ENCODE results near the gene TBX2. TPM values are rescaled to one million over a fixed set of nuclear protein-coding genes. Genes with fewer than 3 reads are reported as not detected.

TBX2 gene
- total RNA-seq, result 0.29 TPM in 1 of 2 replicates, not detected in the other

DNA sequence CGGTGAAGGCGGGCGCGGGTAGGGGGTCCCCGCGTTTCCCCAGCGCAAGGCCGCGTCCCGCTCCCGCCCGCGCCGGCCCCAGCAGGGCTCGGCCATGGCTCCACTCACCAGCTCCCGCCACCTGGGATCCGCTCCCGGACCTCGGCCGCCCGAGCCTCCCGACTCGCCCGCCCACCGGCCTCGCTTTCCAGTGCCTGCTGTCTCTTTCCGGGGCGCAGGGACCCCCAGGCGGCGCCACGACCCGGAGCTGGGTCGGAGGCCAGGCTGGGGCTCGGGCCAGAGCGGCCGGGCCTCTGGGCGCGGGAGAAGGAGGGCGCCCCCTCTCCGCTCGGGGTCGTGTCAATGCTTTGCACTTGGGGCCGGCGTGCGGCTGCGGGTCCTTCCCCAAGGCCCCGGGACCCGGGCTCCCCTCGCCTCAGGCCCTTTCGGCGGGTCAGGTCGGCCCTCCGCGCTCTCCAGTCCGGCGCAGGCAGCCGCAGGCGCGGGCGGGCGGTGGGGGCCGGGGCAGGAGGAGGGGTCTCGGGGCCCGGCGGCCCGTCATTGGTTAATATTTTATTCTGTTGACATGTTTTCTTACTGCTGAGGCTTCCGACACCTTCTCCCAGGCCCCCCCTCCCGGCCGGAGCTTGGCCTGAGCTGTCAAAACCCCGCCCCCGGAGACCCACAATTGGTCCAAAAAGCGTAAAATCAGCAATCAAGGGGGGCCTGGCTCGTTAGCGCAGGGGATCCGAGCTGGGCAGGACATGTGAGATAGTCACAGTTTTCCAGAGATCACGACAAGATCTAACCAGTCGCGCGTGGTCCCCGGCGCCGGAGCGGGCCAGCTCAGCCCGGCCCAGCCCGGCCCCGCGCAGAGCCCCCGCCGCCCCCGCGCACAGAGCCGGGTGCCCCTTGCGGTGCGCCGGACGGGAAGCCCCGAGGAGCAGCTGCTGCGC is at the start of gene TBX2:
TSS of gene TBX2 (plus strand) at position 713 of the 935 bp plus-strand sequence. CDS start 334 bp downstream, outside the sequence.

DNA sequence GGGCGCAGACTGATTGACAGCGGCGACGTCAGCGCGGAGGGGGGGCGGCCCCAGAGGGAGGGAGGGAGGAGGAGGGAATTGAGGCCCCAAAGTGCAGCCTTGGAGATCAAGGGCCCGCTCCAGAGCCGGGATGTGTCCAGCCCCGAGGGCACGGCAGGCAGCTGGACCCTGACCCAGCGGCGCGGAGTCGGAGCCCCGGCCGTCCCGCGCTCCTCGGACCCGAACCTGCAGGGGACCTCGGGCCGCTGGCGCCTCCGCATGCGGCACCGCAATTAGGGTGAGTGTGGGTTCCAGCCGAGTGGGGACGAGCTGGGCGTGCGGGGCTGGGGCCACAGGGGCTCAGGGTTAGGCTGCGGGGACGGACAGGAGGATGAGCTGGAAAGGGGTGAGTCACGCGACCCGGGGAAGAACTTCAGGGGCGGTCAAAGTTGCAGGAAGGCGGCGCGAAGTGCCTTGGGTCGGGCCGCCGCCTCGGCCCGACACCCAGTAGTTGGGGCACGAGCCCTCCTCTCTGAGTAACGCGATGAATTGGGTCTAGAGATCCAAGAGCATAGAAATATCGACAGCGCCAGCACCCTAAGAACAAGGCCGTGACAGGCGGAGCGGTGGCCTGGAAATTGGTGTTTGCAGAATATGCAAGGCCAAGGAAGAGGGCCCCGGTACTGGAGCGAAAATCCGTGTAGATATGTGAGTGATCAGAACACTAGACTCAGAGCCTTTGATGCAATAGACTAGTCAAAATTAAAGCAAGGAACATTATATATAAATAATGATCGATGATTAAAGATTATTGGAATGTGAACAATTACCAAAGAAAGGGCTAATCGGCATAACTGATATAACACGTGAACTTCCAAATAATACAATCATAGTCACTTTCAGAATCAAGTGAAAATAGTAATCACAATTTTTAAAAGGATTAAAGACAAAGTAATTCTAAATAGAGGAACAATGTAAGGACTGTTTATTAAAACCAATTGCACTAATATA is 53.0 kb downstream of the TBX2 start, which contains the start of gene TBX4:
TSS of gene TBX4 (plus strand) at position 122 of the 990 bp plus-strand sequence. CDS start 4,069 bp downstream, outside the sequence.

Other genes starting within 250 kb of the TBX2 start
- gene TBX4, start 52.6 kb downstream of the TBX2 start, total RNA-seq, result under 0.01 TPM in 1 of 2 replicates, not detected in the other
- gene NACA2, start 191.4 kb downstream of the TBX2 start, total RNA-seq, result not detected in 2 replicates